AG04450 (cell line): ENCODE results near the gene PCYT2. TPM values are rescaled to one million over a fixed set of nuclear protein-coding genes. Genes with fewer than 3 reads are reported as not detected.

Source experiments
- CTCF ChIA-PET: fragments of 300-600, 350-600 bp; formaldehyde crosslinking; extraction: SDS; loops from one replicate; lab custom pipeline; 2022; ENCODE audit warnings: antibody characterized with exemption, inconsistent platforms; lab: Charles Lee
- POLR2A ChIA-PET: fragments of 350-600 bp; formaldehyde crosslinking; extraction: SDS; loops from one replicate; lab custom pipeline; 2021; ENCODE audit warnings: antibody characterized with exemption, inconsistent platforms; lab: Yijun Ruan, JAX
- DNase-seq: peaks from one replicate; pipeline ENCODE4 v3.0.0-alpha.2; 2011; ENCODE audit warnings: low read depth, low spot score
- H3K27ac ChIP-seq: one replicate; pipeline ENCODE4 v1.5.1; 2012; ENCODE audit warnings: low read depth, low read length, control low read depth
- H3K27me3 ChIP-seq: one replicate; pipeline ENCODE4 v1.6.0; 2012; ENCODE audit warnings: low read length; ENCODE audit not compliant: control insufficient read depth, insufficient read depth
- H3K4me3 ChIP-seq: 2 replicates; pipeline ENCODE4 v1.5.1; 2011; ENCODE audit warnings: mild to moderate bottlenecking, low read depth, low read length, control low read depth
- H3K9me3 ChIP-seq: 2 replicates; pipeline ENCODE4 v1.5.1; 2012; ENCODE audit warnings: low read length; ENCODE audit not compliant: control insufficient read depth, insufficient read depth
- CTCF ChIP-seq: IDR thresholded peaks from 2 replicates; pipeline ENCODE4 v1.5.1; 2011; ENCODE audit warnings: low read depth, low read length, control low read depth, inconsistent platforms
- polyA plus RNA-seq: library from polyadenylated mRNA; depleted of rRNA; stranded (reverse); fragments of >200 nt; gene quantifications from 2 replicates; pipeline ENCODE4 v1.2.3, GENCODE V29; 2011; rRNA removed

Gene PCYT2
- polyA plus RNA-seq, 1 experiment, result 25.2 TPM

- no peak for DNase-seq
- no peaks in the 10 kb centered on the region for H3K27me3 ChIP-seq
- no peak for TF ChIP-seq CTCF
- POLR2A ChIA-PET, result interaction anchor here (0.7 kb wide), 1 partner anchor 11 kb away, joined by 6 read pairs; no protein-coding TSS in a partner anchor
- no peaks in the 10 kb centered on the region for H3K9me3 ChIP-seq
- CTCF ChIA-PET, result no interaction called here
- no peak overlapping the region for H3K27ac ChIP-seq
- H3K4me3 ChIP-seq, result peak overlapping the region; percentile 95
Observed at GRCh38 chr17:81858170-81858966, 52.8 kb downstream of the PCYT2 start.

- H3K9me3 ChIP-seq, result no peaks in the 10 kb centered on the region; the same call in 1 of the 2 replicates
- H3K27ac ChIP-seq, result no peak overlapping the region
- H3K27me3 ChIP-seq, result no peaks in the 10 kb centered on the region
- CTCF ChIA-PET, result no interaction called here
- no peak for TF ChIP-seq CTCF
- POLR2A ChIA-PET, result interaction anchor here (1.0 kb wide), 1 partner anchor 172 kb away, joined by 3 read pairs; the partner anchor contains the start of genes ARL16 and HGS
- DNase-seq, result no peak
- no peak overlapping the region for H3K4me3 ChIP-seq
Observed at GRCh38 chr17:81854974-81855774, 56.0 kb downstream of the PCYT2 start.

- Histone ChIP-seq H3K4me3 (no peak overlapping the region), H3K27me3 (no peaks in the 10 kb centered on the region), H3K9me3 (no peaks in the 10 kb centered on the region; the same call in 1 of the 2 replicates), H3K27ac (no peak overlapping the region)
- DNase-seq, result no peak
- CTCF ChIA-PET, result no interaction called here
- no peak for TF ChIP-seq CTCF
- POLR2A ChIA-PET, result interaction anchor here (0.5 to 1.9 kb wide), 2 partner anchors 9 to 113 kb away, joined by 5 read pairs; partner anchors contain the start of gene P4HB
Observed at GRCh38 chr17:81852237-81852636, 59.0 kb downstream of the PCYT2 start.

GRCh38 chr17:81851423-81851822 lies 59.8 kb downstream of the PCYT2 start:
- DNase-seq, result no peak
- no peaks in the 10 kb centered on the region; the same call in 1 of the 2 replicates for H3K9me3 ChIP-seq
- TF ChIP-seq CTCF, result no peak
- H3K27me3 ChIP-seq, result no peaks in the 10 kb centered on the region
- ChIA-PET CTCF (no interaction called here), POLR2A (interaction anchor here (0.6 to 1.9 kb wide), 2 partner anchors 9 to 24 kb away, joined by 5 to 9 read pairs; partner anchors contain the start of gene P4HB)
- no peak overlapping the region for H3K4me3 ChIP-seq
- H3K27ac ChIP-seq, result no peak overlapping the region

Other genes starting within 250 kb of the PCYT2 start
- gene OXLD1, start 244.8 kb downstream of the PCYT2 start, polyA plus RNA-seq, result 13.4 and 17.0 TPM in 2 replicates
- gene CCDC137, start 244.7 kb downstream of the PCYT2 start, polyA plus RNA-seq, result 10.7 and 10.9 TPM in 2 replicates
- gene ARL16, start 227.6 kb downstream of the PCYT2 start, polyA plus RNA-seq, result 44.7 and 48.0 TPM in 2 replicates
- 71.5 and 83.0 TPM in 2 replicates for gene HGS, start 227.4 kb downstream of the PCYT2 start, polyA plus RNA-seq
- gene MRPL12, start 208.0 kb downstream of the PCYT2 start, polyA plus RNA-seq, result 52.1 and 69.2 TPM in 2 replicates
- gene SLC25A10, start 199.1 kb downstream of the PCYT2 start, polyA plus RNA-seq, result 3.3 and 4.1 TPM in 2 replicates
- gene GCGR, start 107.2 kb downstream of the PCYT2 start, polyA plus RNA-seq, result not detected in 2 replicates
- 63.2 and 88.2 TPM in 2 replicates for gene MCRIP1, start 78.1 kb downstream of the PCYT2 start, polyA plus RNA-seq
- not detected in 2 replicates for gene PPP1R27, start 76.3 kb downstream of the PCYT2 start, polyA plus RNA-seq
- 158 and 342 TPM in 2 replicates for gene P4HB, start 50.9 kb downstream of the PCYT2 start, polyA plus RNA-seq
- gene ARHGDIA, start 40.1 kb downstream of the PCYT2 start, polyA plus RNA-seq, result 62.2 and 78.6 TPM in 2 replicates
- 57.7 and 57.8 TPM in 2 replicates for gene ALYREF, start 19.8 kb downstream of the PCYT2 start, polyA plus RNA-seq
- gene ANAPC11, start 19.7 kb downstream of the PCYT2 start, polyA plus RNA-seq, result 213 and 233 TPM in 2 replicates
- gene NPB, start 9.2 kb downstream of the PCYT2 start, polyA plus RNA-seq, result 0.20 and 0.30 TPM in 2 replicates
- gene SIRT7, start 6.8 kb upstream of the PCYT2 start, polyA plus RNA-seq, result 4.3 and 6.0 TPM in 2 replicates
- gene MAFG, start 16.3 kb upstream of the PCYT2 start, polyA plus RNA-seq, result 17.6 and 17.7 TPM in 2 replicates
- gene PYCR1, start 25.9 kb upstream of the PCYT2 start, polyA plus RNA-seq, result 103 and 154 TPM in 2 replicates
- not detected in 2 replicates for gene MYADML2, start 35.8 kb upstream of the PCYT2 start, polyA plus RNA-seq
- 0.04 TPM in 1 of 2 replicates, not detected in the other for gene NOTUM, start 49.8 kb upstream of the PCYT2 start, polyA plus RNA-seq
- 7.1 and 8.8 TPM in 2 replicates for gene ASPSCR1, start 66.2 kb upstream of the PCYT2 start, polyA plus RNA-seq
- 32.5 and 42.2 TPM in 2 replicates for gene CENPX, start 111.5 kb upstream of the PCYT2 start, polyA plus RNA-seq
- gene LRRC45, start 111.9 kb upstream of the PCYT2 start, polyA plus RNA-seq, result 3.4 and 4.0 TPM in 2 replicates
- 12.9 and 18.7 TPM in 2 replicates for gene RAC3, start 120.3 kb upstream of the PCYT2 start, polyA plus RNA-seq
- gene DCXR, start 126.3 kb upstream of the PCYT2 start, polyA plus RNA-seq, result 35.5 and 55.6 TPM in 2 replicates
- 11.8 and 14.1 TPM in 2 replicates for gene RFNG, start 140.4 kb upstream of the PCYT2 start, polyA plus RNA-seq
- 63.1 and 94.3 TPM in 2 replicates for gene GPS1, start 140.5 kb upstream of the PCYT2 start, polyA plus RNA-seq
- 21.4 and 27.0 TPM in 2 replicates for gene DUS1L, start 154.4 kb upstream of the PCYT2 start, polyA plus RNA-seq
- gene FASN, start 186.8 kb upstream of the PCYT2 start, polyA plus RNA-seq, result 6.2 and 9.6 TPM in 2 replicates